CD4-positive, alpha-beta memory T cell (primary cell): ENCODE data around the gene RNF123. TPM values are rescaled to one million over a fixed set of nuclear protein-coding genes. Genes with fewer than 3 reads are reported as not detected.

Source experiments
- CTCF ChIA-PET: fragments of 350-600 bp; sonication (Branson Sonifier 250); formaldehyde crosslinking; loops from one replicate; lab custom pipeline; 2021; ENCODE audit warnings: inconsistent platforms; ENCODE audit not compliant: partially characterized antibody; lab: Charles Lee
- POLR2A ChIA-PET: fragments of 350-600 bp; sonication (Branson Sonifier 250); formaldehyde crosslinking; loops from one replicate; lab custom pipeline; 2021; ENCODE audit not compliant: partially characterized antibody; lab: Charles Lee
- DNase-seq, 5 donors: peaks; one replicate each; pipeline versions ENCODE4 v3.0.0 to v3.0.0-alpha.2; 2020 to 2022; ENCODE audit warnings: mixed read lengths in 1 of 5
- H3K27ac ChIP-seq: one replicate; pipeline ENCODE4 v1.7.0; 2013; ENCODE audit warnings: low read depth, low read length
- H3K27me3 ChIP-seq: 2 replicates; pipeline ENCODE4 v1.7.0; 2013; ENCODE audit warnings: mild to moderate bottlenecking, low read length, moderate library complexity; ENCODE audit not compliant: insufficient read depth
- H3K36me3 ChIP-seq: 2 replicates; pipeline ENCODE4 v1.7.0; 2013; ENCODE audit warnings: mild to moderate bottlenecking, low read length, moderate library complexity; ENCODE audit not compliant: insufficient read depth
- H3K4me1 ChIP-seq: 2 replicates; pipeline ENCODE4 v1.7.0; 2013; ENCODE audit warnings: mild to moderate bottlenecking, low read length, moderate library complexity; ENCODE audit not compliant: insufficient read depth
- H3K4me3 ChIP-seq, 2 donors: one replicate each; pipeline ENCODE4 v1.7.0; 2013; ENCODE audit warnings: low read length in 2 of 2, mild to moderate bottlenecking in 1 of 2
- H3K9me3 ChIP-seq, 2 donors: one replicate each; pipeline ENCODE4 v1.7.0; 2013; ENCODE audit warnings: low read length in 2 of 2, control low read depth in 1 of 2; ENCODE audit not compliant: control insufficient read depth in 1 of 2
- H3K27ac Mint-ChIP-seq, 7 donors: one replicate each; pipeline ENCODE4 v1.8.0; 2020 to 2021; ENCODE audit warnings: mixed read lengths in 7 of 7, mild to moderate bottlenecking in 6 of 7, inconsistent platforms in 3 of 7, moderate library complexity in 3 of 7
- H3K27me3 Mint-ChIP-seq, 2 donors: one replicate each; pipeline ENCODE4 v1.8.0; 2020 to 2021; ENCODE audit warnings: mixed read lengths in 2 of 2
- H3K36me3 Mint-ChIP-seq, 2 donors: one replicate each; pipeline ENCODE4 v1.8.0; 2020 to 2021; ENCODE audit warnings: mixed read lengths in 2 of 2, inconsistent platforms in 1 of 2, mild to moderate bottlenecking in 1 of 2
- H3K4me1 Mint-ChIP-seq, 4 donors: one replicate each; pipeline ENCODE4 v1.8.0; 2020 to 2021; ENCODE audit warnings: mixed read lengths in 4 of 4, mild to moderate bottlenecking in 1 of 4
- H3K4me3 Mint-ChIP-seq, 8 donors: one replicate each; pipeline ENCODE4 v1.8.0; 2020 to 2021; ENCODE audit warnings: mixed read lengths in 8 of 8, mild to moderate bottlenecking in 7 of 8, moderate library complexity in 6 of 8, inconsistent platforms in 3 of 8
- H3K9me3 Mint-ChIP-seq, 8 donors: one replicate each; pipeline ENCODE4 v1.8.0; 2020 to 2021; ENCODE audit warnings: mixed read lengths in 8 of 8, mild to moderate bottlenecking in 5 of 8, inconsistent platforms in 3 of 8, moderate library complexity in 1 of 8
- intact Hi-C: fragments of 100-400 bp; cut with micrococcal nuclease; formaldehyde crosslinking; loops from one replicate; pipeline ENCODE4 v1.15.1; 2023
- polyA plus RNA-seq, 2 donors: library from polyadenylated mRNA; unstranded; fragments of 300-500 nt; fragmentation: Illumina TruSeq; gene quantifications; one replicate each; pipeline ENCODE4 v1.2.3, GENCODE V29; 2021
- total RNA-seq, 2 experiments: library from RNA; stranded (reverse); gene quantifications; one replicate each; pipeline ENCODE4 v1.2.3, GENCODE V29; 2021

The RNF123 gene
- total and polyA plus RNA-seq, 4 experiments from 2014 or later: 3.1 to 74.7 (median 47.4) TPM

- no peak overlapping the region for H3K27ac Mint-ChIP-seq
- Histone ChIP-seq H3K36me3 (no peaks in the 10 kb centered on the region), H3K27me3 (no peaks in the 10 kb centered on the region), H3K9me3 (no peaks in the 10 kb centered on the region), H3K4me1 (no peaks in the 10 kb centered on the region), H3K27ac (no peak overlapping the region), H3K4me3 (no peak overlapping the region)
- no peaks in the 10 kb centered on the region for H3K36me3 Mint-ChIP-seq
- no peaks in the 10 kb centered on the region for H3K4me1 Mint-ChIP-seq
- ChIA-PET POLR2A (no interaction called here), CTCF (interaction anchor here (1.1 kb wide), 1 partner anchor 12 kb away, joined by 5 read pairs; no protein-coding TSS in a partner anchor)
- peaks cover 0 to 5% of the 10 kb centered on the region in 2 donors for H3K27me3 Mint-ChIP-seq
- DNase-seq: no peak
- H3K9me3 Mint-ChIP-seq: no peaks in the 10 kb centered on the region
- no peak overlapping the region for H3K4me3 Mint-ChIP-seq
- intact Hi-C loops: no loop called here
Measured at GRCh38 chr3:49661281-49661680, 28.1 kb upstream of the RNF123 start.

- H3K4me1 ChIP-seq: no peaks in the 10 kb centered on the region
- POLR2A ChIA-PET: no interaction called here
- no peak overlapping the region for H3K27ac ChIP-seq
- no peaks in the 10 kb centered on the region for H3K4me1 Mint-ChIP-seq
- no peaks in the 10 kb centered on the region for H3K9me3 ChIP-seq
- CTCF ChIA-PET: no interaction called here
- H3K36me3 ChIP-seq: no peaks in the 10 kb centered on the region
- intact Hi-C loops: no loop called here
- peaks cover 0 to 2% of the 10 kb centered on the region in 2 donors for H3K27me3 Mint-ChIP-seq
- H3K4me3 Mint-ChIP-seq: no peak overlapping the region
- peaks cover 0 to 2% (median 0%) of the 10 kb centered on the region in 8 donors for H3K9me3 Mint-ChIP-seq
- no peak overlapping the region for H3K4me3 ChIP-seq
- no peak overlapping the region for H3K27ac Mint-ChIP-seq
- no peaks in the 10 kb centered on the region for H3K36me3 Mint-ChIP-seq
- DNase-seq: no peak
- no peaks in the 10 kb centered on the region for H3K27me3 ChIP-seq
Measured at GRCh38 chr3:49662021-49662420, 27.3 kb upstream of the RNF123 start.

GRCh38 chr3:49662720-49663413 is 26.5 kb upstream of the RNF123 start:
- Mint-ChIP-seq H3K9me3 (peaks cover 0 to 2% (median 0%) of the 10 kb centered on the region in 8 donors), H3K4me3 (no peak overlapping the region), H3K27me3 (peaks cover 0 to 2% of the 10 kb centered on the region in 2 donors), H3K27ac (no peak overlapping the region), H3K4me1 (no peaks in the 10 kb centered on the region), H3K36me3 (no peaks in the 10 kb centered on the region)
- CTCF ChIA-PET: interaction anchor here (5.5 kb wide), 1 partner anchor 123 kb away, joined by 44 read pairs; no protein-coding TSS in a partner anchor
- intact Hi-C loops: no loop called here
- no peak overlapping the region for H3K27ac ChIP-seq
- no peaks in the 10 kb centered on the region for H3K36me3 ChIP-seq
- H3K4me3 ChIP-seq: no peak overlapping the region
- H3K4me1 ChIP-seq: no peaks in the 10 kb centered on the region
- no peaks in the 10 kb centered on the region for H3K9me3 ChIP-seq
- DNase-seq: no peak
- H3K27me3 ChIP-seq: no peaks in the 10 kb centered on the region
- POLR2A ChIA-PET: no interaction called here

- no peak overlapping the region for H3K4me3 ChIP-seq
- H3K27me3 ChIP-seq: no peaks in the 10 kb centered on the region
- Mint-ChIP-seq H3K4me1 (no peaks in the 10 kb centered on the region), H3K9me3 (peaks cover 0 to 2% (median 0%) of the 10 kb centered on the region in 8 donors), H3K4me3 (no peak overlapping the region), H3K36me3 (no peaks in the 10 kb centered on the region), H3K27me3 (peaks cover 0 to 2% of the 10 kb centered on the region in 2 donors), H3K27ac (no peak overlapping the region)
- ChIA-PET POLR2A (no interaction called here), CTCF (interaction anchor here (5.5 kb wide), 1 partner anchor 124 kb away, joined by 44 read pairs; no protein-coding TSS in a partner anchor)
- H3K36me3 ChIP-seq: no peaks in the 10 kb centered on the region
- no peak for DNase-seq
- H3K9me3 ChIP-seq: no peaks in the 10 kb centered on the region
- H3K27ac ChIP-seq: no peak overlapping the region
- no peaks in the 10 kb centered on the region for H3K4me1 ChIP-seq
- intact Hi-C loops: no loop called here
Measured at GRCh38 chr3:49663831-49664230, 25.5 kb upstream of the RNF123 start.

GRCh38 chr3:49664300-49664699 is 25.1 kb upstream of the RNF123 start:
- no peak for DNase-seq
- H3K9me3 ChIP-seq: no peaks in the 10 kb centered on the region
- no peaks in the 10 kb centered on the region for H3K27me3 ChIP-seq
- no peak overlapping the region for H3K27ac ChIP-seq
- no peak overlapping the region for H3K4me3 ChIP-seq
- no peaks in the 10 kb centered on the region for H3K4me1 ChIP-seq
- Mint-ChIP-seq H3K4me1 (no peaks in the 10 kb centered on the region), H3K27ac (peak overlapping the region in 1 of 7 donors; percentile 13), H3K36me3 (no peaks in the 10 kb centered on the region), H3K4me3 (no peak overlapping the region), H3K27me3 (peaks cover 0 to 2% of the 10 kb centered on the region in 2 donors), H3K9me3 (peaks cover 0 to 2% (median 0%) of the 10 kb centered on the region in 8 donors)
- ChIA-PET CTCF (interaction anchor here (5.5 kb wide), 1 partner anchor 124 kb away, joined by 44 read pairs; no protein-coding TSS in a partner anchor), POLR2A (no interaction called here)
- intact Hi-C loops: no loop called here
- H3K36me3 ChIP-seq: no peaks in the 10 kb centered on the region

- H3K4me3 ChIP-seq: no peak overlapping the region
- ChIA-PET POLR2A (interaction anchor here (0.9 kb wide), 1 partner anchor 125 kb away, joined by 3 read pairs; no protein-coding TSS in a partner anchor), CTCF (interaction anchor here (1.3 to 5.5 kb wide), 2 partner anchors 126 to 129 kb away, joined by 6 to 44 read pairs; no protein-coding TSS in a partner anchor)
- intact Hi-C loops: no loop called here
- H3K9me3 ChIP-seq: no peaks in the 10 kb centered on the region
- Mint-ChIP-seq H3K9me3 (peaks cover 0 to 2% (median 0%) of the 10 kb centered on the region in 8 donors), H3K4me3 (no peak overlapping the region), H3K27me3 (no peaks in the 10 kb centered on the region), H3K36me3 (no peaks in the 10 kb centered on the region), H3K27ac (no peak overlapping the region), H3K4me1 (no peaks in the 10 kb centered on the region)
- no peak for DNase-seq
- H3K4me1 ChIP-seq: no peaks in the 10 kb centered on the region
- no peaks in the 10 kb centered on the region for H3K36me3 ChIP-seq
- no peaks in the 10 kb centered on the region for H3K27me3 ChIP-seq
- H3K27ac ChIP-seq: no peak overlapping the region
Measured at GRCh38 chr3:49665822-49666519, 23.4 kb upstream of the RNF123 start.

GRCh38 chr3:49666592-49666991 is 22.8 kb upstream of the RNF123 start:
- Histone ChIP-seq H3K4me3 (no peak overlapping the region), H3K36me3 (no peaks in the 10 kb centered on the region), H3K9me3 (no peaks in the 10 kb centered on the region), H3K4me1 (no peaks in the 10 kb centered on the region), H3K27me3 (no peaks in the 10 kb centered on the region), H3K27ac (no peak overlapping the region)
- DNase-seq: no peak
- Mint-ChIP-seq H3K4me3 (no peak overlapping the region), H3K36me3 (no peaks in the 10 kb centered on the region), H3K4me1 (peaks cover 0 to 1% (median under 1%) of the 10 kb centered on the region in 4 donors), H3K27me3 (no peaks in the 10 kb centered on the region), H3K9me3 (peaks cover 0 to 2% (median 0%) of the 10 kb centered on the region in 8 donors), H3K27ac (no peak overlapping the region)
- intact Hi-C loops: no loop called here
- ChIA-PET POLR2A (interaction anchor here (0.9 kb wide), 1 partner anchor 126 kb away, joined by 3 read pairs; no protein-coding TSS in a partner anchor), CTCF (interaction anchor here (1.3 to 5.5 kb wide), 2 partner anchors 127 to 129 kb away, joined by 6 to 44 read pairs; no protein-coding TSS in a partner anchor)
